Stimulated activated CD4-positive, alpha-beta T cell treated with anti-CD3 and anti-CD28 coated beads, Interleukin-15, amount 100 ng/mL, for 24 hours (primary cell): ENCODE data around the gene BDKRB2.

Source experiments
- DNase-seq: peaks from one replicate; pipeline ENCODE4 v3.0.0-alpha.2; 2020

BDKRB2 gene

GRCh38 chr14:96255501-96256366 lies 51.1 kb downstream of the BDKRB2 start, which contains the start of gene BDKRB1:
Gene BDKRB1 (plus strand): TSS chr14:96256210. CDS start chr14:96263683, 7,473 bp downstream.
- DNase-seq: no peak

GRCh38 chr14:96256407-96256806 lies 51.8 kb downstream of the BDKRB2 start:
- DNase-seq: no peak

GRCh38 chr14:96257056-96257455 lies 52.4 kb downstream of the BDKRB2 start:
- DNase-seq: no peak

- no peak for DNase-seq
Measured at GRCh38 chr14:96257900-96258299, 53.3 kb downstream of the BDKRB2 start.

GRCh38 chr14:96260341-96260821 lies 55.7 kb downstream of the BDKRB2 start:
- no peak for DNase-seq

GRCh38 chr14:96261053-96261452 lies 56.4 kb downstream of the BDKRB2 start:
- DNase-seq: no peak

GRCh38 chr14:96261772-96262655 lies 57.4 kb downstream of the BDKRB2 start:
- DNase-seq: no peak

GRCh38 chr14:96263347-96264199 lies 58.9 kb downstream of the BDKRB2 start:
- no peak for DNase-seq

GRCh38 chr14:96264200-96264553 lies 59.5 kb downstream of the BDKRB2 start:
- no peak for DNase-seq

- no peak for DNase-seq
Measured at GRCh38 chr14:96264853-96265252, 60.2 kb downstream of the BDKRB2 start.

- no peak for DNase-seq
Measured at GRCh38 chr14:96265383-96266095, 60.9 kb downstream of the BDKRB2 start.

- DNase-seq: no peak
Measured at GRCh38 chr14:96267336-96267735, 62.7 kb downstream of the BDKRB2 start.

- DNase-seq: no peak
Measured at GRCh38 chr14:96267916-96268315, 63.3 kb downstream of the BDKRB2 start.

- DNase-seq: no peak
Measured at GRCh38 chr14:96268431-96269358, 64.1 kb downstream of the BDKRB2 start.

GRCh38 chr14:96269359-96269710 lies 64.7 kb downstream of the BDKRB2 start:
- DNase-seq: no peak

- DNase-seq: no peak
Measured at GRCh38 chr14:96270565-96271420, 66.2 kb downstream of the BDKRB2 start.

- no peak for DNase-seq
Measured at GRCh38 chr14:96271421-96271762, 66.8 kb downstream of the BDKRB2 start.

GRCh38 chr14:96272777-96273473 lies 68.3 kb downstream of the BDKRB2 start:
- DNase-seq: no peak

GRCh38 chr14:96273629-96274028 lies 69.0 kb downstream of the BDKRB2 start:
- no peak for DNase-seq
